ENCODE data around the gene MTA1.

MTA1 gene

GRCh38 chr14:105519946-105520698, 100.5 kb downstream of the MTA1 start:
- no peak overlapping the region for H3K4me3 ChIP-seq (ENCODE audit: low read length in 2 of 2)
- H3K9ac ChIP-seq (ENCODE audit: low read depth in 1 of 2, low read length in 2 of 2): no peak overlapping the region
- no peaks in the 10 kb centered on the region for H3K9me3 ChIP-seq (ENCODE audit: control insufficient read depth in 2 of 2, low read length in 2 of 2)
- no peak overlapping the region for H3K27ac ChIP-seq (ENCODE audit: low read depth in 2 of 2, low read length in 2 of 2)
- no peaks in the 10 kb centered on the region for H3K4me1 ChIP-seq (ENCODE audit: control insufficient read depth in 2 of 2, insufficient read depth in 2 of 2, low read length in 2 of 2)
- no peaks in the 10 kb centered on the region for H3K36me3 ChIP-seq (ENCODE audit: control insufficient read depth in 2 of 2, insufficient read depth in 2 of 2, low read length in 2 of 2)
- H3K27me3 ChIP-seq (ENCODE audit: control insufficient read depth in 2 of 2, insufficient read depth in 2 of 2, low read length in 2 of 2): peaks cover 4 to 7% of the 10 kb centered on the region in 2 donors

Data from mucosa of rectum (tissue), 2 donors.